ENCODE measurements around the gene CYB5R4. TPM values are rescaled to one million over a fixed set of nuclear protein-coding genes. Genes with fewer than 3 reads are reported as not detected.

CYB5R4 gene
- total RNA-seq, 3 donors from 2014 or later, result 7.2 to 11.1 (median 7.8) TPM

DNA sequence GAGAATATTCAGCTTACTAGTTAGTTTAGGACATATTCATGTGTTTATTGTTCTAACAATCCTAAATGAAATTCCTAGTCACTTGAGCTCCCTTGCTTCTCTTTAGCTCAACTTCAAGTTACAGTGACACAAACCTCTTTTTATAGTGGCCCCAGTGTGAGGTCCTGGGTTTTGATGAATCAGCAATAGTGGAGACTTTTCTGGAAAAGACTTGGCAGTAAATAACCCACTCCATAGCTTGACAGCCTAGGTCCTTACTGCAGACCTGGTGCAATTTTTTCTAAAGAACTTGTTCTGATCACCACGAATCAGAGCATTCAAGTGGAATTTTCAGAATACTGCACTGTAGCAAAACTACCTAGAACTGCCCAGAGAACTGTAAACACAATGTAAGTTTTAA, 13.2 kb upstream of the CYB5R4 start:
- Histone ChIP-seq H3K36me3 (no peaks in the 10 kb centered on the region), H3K9me3 (peaks cover 0 to 4% of the 10 kb centered on the region in 2 donors), H3K27me3 (peaks cover 0 to 14% of the 10 kb centered on the region in 2 donors), H3K4me3 (no peak overlapping the region), H3K27ac (no peak overlapping the region), H3K4me1 (no peaks in the 10 kb centered on the region)
- no peak for DNase-seq (ENCODE audit: low spot score in 2 of 2)
- intact Hi-C loops (cut with DNase I; ENCODE audit: low total_unique reads), result no loop called here
- TF ChIP-seq POLR2A (IDR thresholded peaks at IDR 0.05) (no peak), POLR2AphosphoS5 (IDR thresholded peaks at IDR 0.05) (no peak)
- TF ChIP-seq, protein P1, sequence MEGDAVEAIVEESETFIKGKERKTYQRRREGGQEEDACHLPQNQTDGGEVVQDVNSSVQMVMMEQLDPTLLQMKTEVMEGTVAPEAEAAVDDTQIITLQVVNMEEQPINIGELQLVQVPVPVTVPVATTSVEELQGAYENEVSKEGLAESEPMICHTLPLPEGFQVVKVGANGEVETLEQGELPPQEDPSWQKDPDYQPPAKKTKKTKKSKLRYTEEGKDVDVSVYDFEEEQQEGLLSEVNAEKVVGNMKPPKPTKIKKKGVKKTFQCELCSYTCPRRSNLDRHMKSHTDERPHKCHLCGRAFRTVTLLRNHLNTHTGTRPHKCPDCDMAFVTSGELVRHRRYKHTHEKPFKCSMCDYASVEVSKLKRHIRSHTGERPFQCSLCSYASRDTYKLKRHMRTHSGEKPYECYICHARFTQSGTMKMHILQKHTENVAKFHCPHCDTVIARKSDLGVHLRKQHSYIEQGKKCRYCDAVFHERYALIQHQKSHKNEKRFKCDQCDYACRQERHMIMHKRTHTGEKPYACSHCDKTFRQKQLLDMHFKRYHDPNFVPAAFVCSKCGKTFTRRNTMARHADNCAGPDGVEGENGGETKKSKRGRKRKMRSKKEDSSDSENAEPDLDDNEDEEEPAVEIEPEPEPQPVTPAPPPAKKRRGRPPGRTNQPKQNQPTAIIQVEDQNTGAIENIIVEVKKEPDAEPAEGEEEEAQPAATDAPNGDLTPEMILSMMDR (IDR thresholded peaks at IDR 0.05), result no peak

DNA sequence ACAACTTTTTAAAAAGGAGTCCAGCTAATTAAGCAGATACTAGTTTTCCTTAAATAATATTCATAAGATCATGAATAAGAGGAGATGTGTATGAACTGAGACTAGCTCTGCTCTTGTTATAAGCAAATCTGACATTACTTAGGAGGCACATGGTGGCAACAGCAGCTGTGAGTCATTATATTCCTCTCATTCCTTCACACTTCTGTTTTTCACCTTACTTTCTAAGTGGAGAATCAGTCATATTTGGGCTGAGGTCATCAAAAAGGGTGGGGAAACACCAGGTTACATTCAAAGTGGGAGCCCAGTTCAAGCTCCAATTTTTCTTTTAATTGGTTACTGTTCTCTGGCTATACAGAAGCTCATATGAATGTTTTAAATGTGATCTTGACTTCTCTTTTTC, 12.3 kb upstream of the CYB5R4 start:
- H3K9me3 ChIP-seq, result no peaks in the 10 kb centered on the region
- H3K27ac ChIP-seq, result no peak overlapping the region
- H3K27me3 ChIP-seq, result peaks cover 0 to 21% of the 10 kb centered on the region in 2 donors
- DNase-seq (ENCODE audit: low spot score in 2 of 2), result no peak
- intact Hi-C loops (cut with DNase I; ENCODE audit: low total_unique reads), result no loop called here
- no peaks in the 10 kb centered on the region for H3K4me1 ChIP-seq
- H3K36me3 ChIP-seq, result no peaks in the 10 kb centered on the region
- TF ChIP-seq POLR2A (IDR thresholded peaks at IDR 0.05), result no peak
- TF ChIP-seq, protein P1 (IDR thresholded peaks at IDR 0.05), result no peak
- no peak for TF ChIP-seq POLR2AphosphoS5 (IDR thresholded peaks at IDR 0.05)
- H3K4me3 ChIP-seq, result no peak overlapping the region

DNA sequence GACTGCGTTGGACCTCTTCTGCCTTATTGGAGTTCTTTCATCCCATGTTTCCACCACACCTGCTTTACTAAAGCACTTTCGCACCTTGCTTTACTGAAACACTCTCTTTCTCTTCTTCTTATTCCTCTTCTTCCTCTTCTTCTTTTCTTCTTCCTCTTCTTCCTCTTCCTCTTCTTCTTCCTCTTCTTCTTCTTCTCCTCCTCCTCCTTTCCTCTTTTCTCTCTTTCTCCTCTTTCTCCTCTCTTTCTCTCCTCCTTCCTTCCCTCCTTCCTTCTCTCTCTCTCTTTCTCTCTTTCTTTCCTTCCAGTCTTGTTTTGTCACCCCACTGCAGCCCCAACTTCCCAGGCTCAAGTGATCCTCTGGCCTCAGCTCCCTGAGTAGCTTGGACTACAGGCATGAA, 10.4 kb upstream of the CYB5R4 start:
- Histone ChIP-seq H3K27ac (no peak overlapping the region), H3K4me3 (no peak overlapping the region), H3K4me1 (no peaks in the 10 kb centered on the region), H3K27me3 (peaks cover 0 to 40% of the 10 kb centered on the region in 2 donors), H3K9me3 (no peaks in the 10 kb centered on the region), H3K36me3 (no peaks in the 10 kb centered on the region)
- TF ChIP-seq POLR2A (IDR thresholded peaks at IDR 0.05) (no peak), POLR2AphosphoS5 (IDR thresholded peaks at IDR 0.05) (no peak)
- TF ChIP-seq, protein P1 (IDR thresholded peaks at IDR 0.05), result no peak
- DNase-seq (ENCODE audit: low spot score in 2 of 2), result no peak
- intact Hi-C loops (cut with DNase I; ENCODE audit: low total_unique reads), result no loop called here

DNA sequence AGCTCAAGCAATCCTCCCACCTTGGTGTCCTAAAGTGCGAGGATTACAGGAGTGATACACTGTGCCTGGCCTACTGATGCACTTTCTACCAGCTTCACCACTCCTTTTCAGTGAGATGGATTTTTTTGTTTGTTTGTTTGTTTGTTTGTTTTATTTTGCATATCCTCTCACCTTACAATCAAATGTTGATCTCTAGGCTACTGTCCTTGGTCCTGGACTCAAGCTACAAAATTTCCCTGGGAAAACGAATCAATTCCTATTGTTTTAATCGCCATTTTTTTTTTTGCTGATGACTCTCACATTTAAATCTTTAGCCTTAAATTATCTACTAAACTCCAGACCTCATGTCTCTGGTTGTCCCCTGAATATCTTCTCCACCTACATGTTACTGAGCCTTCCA, 9.9 kb upstream of the CYB5R4 start:
- no peaks in the 10 kb centered on the region for H3K36me3 ChIP-seq
- TF ChIP-seq, protein P1 (IDR thresholded peaks at IDR 0.05), result no peak
- DNase-seq (ENCODE audit: low spot score in 2 of 2), result no peak
- H3K27ac ChIP-seq, result no peak overlapping the region
- intact Hi-C loops (cut with DNase I; ENCODE audit: low total_unique reads), result no loop called here
- H3K4me1 ChIP-seq, result no peaks in the 10 kb centered on the region
- peaks cover 0 to 42% of the 10 kb centered on the region in 2 donors for H3K27me3 ChIP-seq
- H3K9me3 ChIP-seq, result no peaks in the 10 kb centered on the region
- H3K4me3 ChIP-seq, result no peak overlapping the region

DNA sequence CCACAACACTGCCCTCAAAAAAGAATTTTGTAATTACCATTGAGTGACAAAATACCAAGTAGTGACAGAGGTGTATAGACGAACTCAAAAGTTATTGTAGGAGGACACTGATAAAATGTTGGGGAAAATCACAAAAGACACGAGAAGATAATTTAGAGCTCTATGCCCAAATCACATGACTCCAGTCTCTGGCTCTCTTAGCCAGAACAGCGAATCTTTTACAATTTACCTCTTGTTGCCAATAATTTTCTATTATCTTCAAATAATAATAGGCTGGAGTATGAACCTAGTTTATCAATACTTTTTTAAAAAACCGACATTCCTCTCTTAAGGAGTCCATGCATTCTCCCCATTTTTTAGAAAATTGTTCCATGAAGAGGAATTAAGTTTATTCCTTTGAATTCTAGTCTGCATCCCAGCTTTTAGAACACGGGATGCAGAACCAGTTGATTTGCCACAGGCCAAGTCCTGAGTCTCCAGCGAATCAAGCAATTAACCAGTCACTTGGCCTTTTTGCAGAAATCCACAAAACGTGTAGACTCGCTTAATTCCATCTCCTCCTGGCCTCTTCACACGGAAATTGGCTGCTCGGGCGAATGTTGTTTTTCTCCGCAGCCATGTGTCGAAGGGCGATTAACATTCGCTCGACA, 6.8 kb upstream of the CYB5R4 start:
- no peak for DNase-seq (ENCODE audit: low spot score in 2 of 2)
- intact Hi-C loops (cut with DNase I; ENCODE audit: low total_unique reads), result no loop called here
- TF ChIP-seq POLR2A (IDR thresholded peaks at IDR 0.05), result no peak
- TF ChIP-seq POLR2AphosphoS5 (IDR thresholded peaks at IDR 0.05), result no peak
- TF ChIP-seq, protein P1 (IDR thresholded peaks at IDR 0.05), result no peak
- Histone ChIP-seq H3K27me3 (peaks cover 0 to 42% of the 10 kb centered on the region in 2 donors), H3K27ac (no peak overlapping the region), H3K4me1 (no peaks in the 10 kb centered on the region), H3K36me3 (no peaks in the 10 kb centered on the region), H3K4me3 (peak overlapping the region; percentile 39 to 69 (median 49)), H3K9me3 (no peaks in the 10 kb centered on the region)
